Measurements from ENCODE around the gene EHD4.
A peak's percentile ranks its signal among the peaks of the same experiment; 100 is the strongest.

EHD4 gene

GRCh38 chr15:41881086-41881485 is 91.3 kb downstream of the EHD4 start:
- no peak for DNase-seq (ENCODE audit: low read depth in 2 of 2)

GRCh38 chr15:41880156-41880877 is 92.0 kb downstream of the EHD4 start:
- no peak for DNase-seq (ENCODE audit: low read depth in 2 of 2)

- no peak for DNase-seq (ENCODE audit: low read depth in 2 of 2)
These were observed 93.0 kb downstream of the EHD4 start for GRCh38 chr15:41879321-41879845.

GRCh38 chr15:41878355-41878699 is 94.0 kb downstream of the EHD4 start:
- no peak for DNase-seq (ENCODE audit: low read depth in 2 of 2)

- DNase-seq (ENCODE audit: low read depth in 2 of 2), result no peak
These were observed 94.6 kb downstream of the EHD4 start for GRCh38 chr15:41877631-41878354.

GRCh38 chr15:41876689-41877088 is 95.7 kb downstream of the EHD4 start:
- no peak for DNase-seq (ENCODE audit: low read depth in 2 of 2)

- DNase-seq (ENCODE audit: low read depth in 2 of 2), result no peak
These were observed 96.3 kb downstream of the EHD4 start for GRCh38 chr15:41876007-41876406.

GRCh38 chr15:41874736-41875135 is 97.6 kb downstream of the EHD4 start:
- no peak for DNase-seq (ENCODE audit: low read depth in 2 of 2)

GRCh38 chr15:41873711-41874110 is 98.6 kb downstream of the EHD4 start:
- no peak for DNase-seq (ENCODE audit: low read depth in 2 of 2)

- DNase-seq (ENCODE audit: low read depth in 2 of 2), result no peak
These were observed 100.1 kb downstream of the EHD4 start for GRCh38 chr15:41872166-41872747.

GRCh38 chr15:41871175-41871905 is 101.0 kb downstream of the EHD4 start:
- DNase-seq (ENCODE audit: low read depth in 2 of 2), result no peak

- peak; percentile 16 to 18 for DNase-seq (ENCODE audit: low read depth in 2 of 2)
These were observed 101.7 kb downstream of the EHD4 start for GRCh38 chr15:41870689-41871081.

- DNase-seq (ENCODE audit: low read depth in 2 of 2), result no peak
These were observed 102.3 kb downstream of the EHD4 start for GRCh38 chr15:41869770-41870688.

- no peak for DNase-seq (ENCODE audit: low read depth in 2 of 2)
These were observed 104.0 kb downstream of the EHD4 start for GRCh38 chr15:41868321-41868720.

GRCh38 chr15:41866872-41867579 is 105.3 kb downstream of the EHD4 start:
- DNase-seq (ENCODE audit: low read depth in 2 of 2), result no peak

- no peak for DNase-seq (ENCODE audit: low read depth in 2 of 2)
These were observed 106.1 kb downstream of the EHD4 start for GRCh38 chr15:41866263-41866703.

GRCh38 chr15:41865490-41866055 is 106.8 kb downstream of the EHD4 start:
- DNase-seq (ENCODE audit: low read depth in 2 of 2), result no peak

- DNase-seq (ENCODE audit: low read depth in 2 of 2), result no peak
These were observed 109.7 kb downstream of the EHD4 start for GRCh38 chr15:41862515-41863116.

- DNase-seq (ENCODE audit: low read depth in 2 of 2), result no peak
These were observed 110.5 kb downstream of the EHD4 start for GRCh38 chr15:41861736-41862356.

All from stimulated activated CD8-positive, alpha-beta memory T cell treated with anti-CD3 and anti-CD28 coated beads, Interleukin-15, amount 100 ng/mL, for 4 hours (primary cell).